ENCODE results near the gene TM4SF18.

TM4SF18 gene

GRCh38 chr3:149321640-149322039 is 11.8 kb downstream of the TM4SF18 start:
- Histone ChIP-seq H3K4me1 (ENCODE audit: control insufficient read depth, insufficient read depth, low read length) (peaks cover 6% of the 10 kb centered on the region; the same call in 1 of the 2 replicates), H3K36me3 (ENCODE audit: control insufficient read depth, insufficient read depth, low read length) (no peaks in the 10 kb centered on the region), H3K27me3 (ENCODE audit: control insufficient read depth, insufficient read depth, low read length) (no peaks in the 10 kb centered on the region), H3K27ac (ENCODE audit: low read depth, low read length) (no peak overlapping the region), H3K9ac (ENCODE audit: low read length) (no peak overlapping the region), H3K4me3 (ENCODE audit: low read depth, low read length) (no peak overlapping the region), H3K9me3 (ENCODE audit: control insufficient read depth, insufficient read depth, low read depth, low read length) (no peaks in the 10 kb centered on the region)

- Histone ChIP-seq H3K9me3 (ENCODE audit: control insufficient read depth, insufficient read depth, low read depth, low read length) (no peaks in the 10 kb centered on the region), H3K27ac (ENCODE audit: low read depth, low read length) (no peak overlapping the region), H3K27me3 (ENCODE audit: control insufficient read depth, insufficient read depth, low read length) (no peaks in the 10 kb centered on the region), H3K4me3 (ENCODE audit: low read depth, low read length) (no peak overlapping the region), H3K4me1 (ENCODE audit: control insufficient read depth, insufficient read depth, low read length) (peaks cover 6% of the 10 kb centered on the region; the same call in 1 of the 2 replicates), H3K36me3 (ENCODE audit: control insufficient read depth, insufficient read depth, low read length) (no peaks in the 10 kb centered on the region), H3K9ac (ENCODE audit: low read length) (no peak overlapping the region)
Observed at GRCh38 chr3:149321136-149321535, 12.3 kb downstream of the TM4SF18 start.

- H3K4me1 ChIP-seq (ENCODE audit: control insufficient read depth, insufficient read depth, low read length) = peaks cover 11% of the 10 kb centered on the region
- H3K9ac ChIP-seq (ENCODE audit: low read length) = no peak overlapping the region
- H3K36me3 ChIP-seq (ENCODE audit: control insufficient read depth, insufficient read depth, low read length) = no peaks in the 10 kb centered on the region
- no peaks in the 10 kb centered on the region for H3K27me3 ChIP-seq (ENCODE audit: control insufficient read depth, insufficient read depth, low read length)
- no peaks in the 10 kb centered on the region for H3K9me3 ChIP-seq (ENCODE audit: control insufficient read depth, insufficient read depth, low read depth, low read length)
- no peak overlapping the region for H3K27ac ChIP-seq (ENCODE audit: low read depth, low read length)
- H3K4me3 ChIP-seq (ENCODE audit: low read depth, low read length) = no peak overlapping the region
Observed at GRCh38 chr3:149319750-149320149, 13.7 kb downstream of the TM4SF18 start.

- Histone ChIP-seq H3K4me1 (ENCODE audit: control insufficient read depth, insufficient read depth, low read length) (peaks cover 11% of the 10 kb centered on the region), H3K4me3 (ENCODE audit: low read depth, low read length) (no peak overlapping the region), H3K9ac (ENCODE audit: low read length) (no peak overlapping the region), H3K27me3 (ENCODE audit: control insufficient read depth, insufficient read depth, low read length) (no peaks in the 10 kb centered on the region), H3K9me3 (ENCODE audit: control insufficient read depth, insufficient read depth, low read depth, low read length) (no peaks in the 10 kb centered on the region), H3K27ac (ENCODE audit: low read depth, low read length) (no peak overlapping the region), H3K36me3 (ENCODE audit: control insufficient read depth, insufficient read depth, low read length) (no peaks in the 10 kb centered on the region)
Observed at GRCh38 chr3:149317072-149317471, 16.4 kb downstream of the TM4SF18 start.

GRCh38 chr3:149316437-149316836 is 17.0 kb downstream of the TM4SF18 start:
- H3K9me3 ChIP-seq (ENCODE audit: control insufficient read depth, insufficient read depth, low read depth, low read length) = no peaks in the 10 kb centered on the region
- H3K4me3 ChIP-seq (ENCODE audit: low read depth, low read length) = no peak overlapping the region
- no peak overlapping the region for H3K9ac ChIP-seq (ENCODE audit: low read length)
- peaks cover 11% of the 10 kb centered on the region for H3K4me1 ChIP-seq (ENCODE audit: control insufficient read depth, insufficient read depth, low read length)
- H3K27me3 ChIP-seq (ENCODE audit: control insufficient read depth, insufficient read depth, low read length) = no peaks in the 10 kb centered on the region
- H3K36me3 ChIP-seq (ENCODE audit: control insufficient read depth, insufficient read depth, low read length) = no peaks in the 10 kb centered on the region
- no peak overlapping the region for H3K27ac ChIP-seq (ENCODE audit: low read depth, low read length)

GRCh38 chr3:149315694-149316093 is 17.7 kb downstream of the TM4SF18 start:
- Histone ChIP-seq H3K4me1 (ENCODE audit: control insufficient read depth, insufficient read depth, low read length) (peaks cover 11% of the 10 kb centered on the region), H3K27ac (ENCODE audit: low read depth, low read length) (no peak overlapping the region), H3K27me3 (ENCODE audit: control insufficient read depth, insufficient read depth, low read length) (no peaks in the 10 kb centered on the region), H3K9me3 (ENCODE audit: control insufficient read depth, insufficient read depth, low read depth, low read length) (no peaks in the 10 kb centered on the region), H3K9ac (ENCODE audit: low read length) (no peak overlapping the region), H3K36me3 (ENCODE audit: control insufficient read depth, insufficient read depth, low read length) (no peaks in the 10 kb centered on the region), H3K4me3 (ENCODE audit: low read depth, low read length) (no peak overlapping the region)

GRCh38 chr3:149314807-149315578 is 18.4 kb downstream of the TM4SF18 start:
- peaks cover 11% of the 10 kb centered on the region for H3K4me1 ChIP-seq (ENCODE audit: control insufficient read depth, insufficient read depth, low read length)
- no peak overlapping the region for H3K9ac ChIP-seq (ENCODE audit: low read length)
- H3K27ac ChIP-seq (ENCODE audit: low read depth, low read length) = no peak overlapping the region
- no peaks in the 10 kb centered on the region for H3K36me3 ChIP-seq (ENCODE audit: control insufficient read depth, insufficient read depth, low read length)
- no peaks in the 10 kb centered on the region for H3K27me3 ChIP-seq (ENCODE audit: control insufficient read depth, insufficient read depth, low read length)
- no peak overlapping the region for H3K4me3 ChIP-seq (ENCODE audit: low read depth, low read length)
- H3K9me3 ChIP-seq (ENCODE audit: control insufficient read depth, insufficient read depth, low read depth, low read length) = no peaks in the 10 kb centered on the region

GRCh38 chr3:149313542-149313941 is 19.9 kb downstream of the TM4SF18 start:
- Histone ChIP-seq H3K9me3 (ENCODE audit: control insufficient read depth, insufficient read depth, low read depth, low read length) (0 out of 2 replicates have a peak, but pooled peaks cover 4% of the 10 kb centered on the region), H3K4me1 (ENCODE audit: control insufficient read depth, insufficient read depth, low read length) (peaks cover 5% of the 10 kb centered on the region), H3K27ac (ENCODE audit: low read depth, low read length) (no peak overlapping the region), H3K9ac (ENCODE audit: low read length) (no peak overlapping the region), H3K27me3 (ENCODE audit: control insufficient read depth, insufficient read depth, low read length) (no peaks in the 10 kb centered on the region), H3K36me3 (ENCODE audit: control insufficient read depth, insufficient read depth, low read length) (no peaks in the 10 kb centered on the region), H3K4me3 (ENCODE audit: low read depth, low read length) (no peak overlapping the region)

GRCh38 chr3:149310796-149311534 is 22.5 kb downstream of the TM4SF18 start:
- Histone ChIP-seq H3K9me3 (ENCODE audit: control insufficient read depth, insufficient read depth, low read depth, low read length) (0 out of 2 replicates have a peak, but pooled peaks cover 4% of the 10 kb centered on the region), H3K27me3 (ENCODE audit: control insufficient read depth, insufficient read depth, low read length) (no peaks in the 10 kb centered on the region), H3K36me3 (ENCODE audit: control insufficient read depth, insufficient read depth, low read length) (no peaks in the 10 kb centered on the region), H3K4me3 (ENCODE audit: low read depth, low read length) (no peak overlapping the region), H3K4me1 (ENCODE audit: control insufficient read depth, insufficient read depth, low read length) (peaks cover 5% of the 10 kb centered on the region), H3K9ac (ENCODE audit: low read length) (no peak overlapping the region), H3K27ac (ENCODE audit: low read depth, low read length) (no peak overlapping the region)

- Histone ChIP-seq H3K4me1 (ENCODE audit: control insufficient read depth, insufficient read depth, low read length) (no peaks in the 10 kb centered on the region; the same call in 1 of the 2 replicates), H3K4me3 (ENCODE audit: low read depth, low read length) (no peak overlapping the region), H3K9me3 (ENCODE audit: control insufficient read depth, insufficient read depth, low read depth, low read length) (0 out of 2 replicates have a peak, but pooled peaks cover 4% of the 10 kb centered on the region), H3K27me3 (ENCODE audit: control insufficient read depth, insufficient read depth, low read length) (no peaks in the 10 kb centered on the region), H3K36me3 (ENCODE audit: control insufficient read depth, insufficient read depth, low read length) (no peaks in the 10 kb centered on the region), H3K9ac (ENCODE audit: low read length) (no peak overlapping the region), H3K27ac (ENCODE audit: low read depth, low read length) (no peak overlapping the region)
Observed at GRCh38 chr3:149307435-149307783, 26.0 kb downstream of the TM4SF18 start.

GRCh38 chr3:149306751-149307434 is 26.5 kb downstream of the TM4SF18 start:
- Histone ChIP-seq H3K9me3 (ENCODE audit: control insufficient read depth, insufficient read depth, low read depth, low read length) (0 out of 2 replicates have a peak, but pooled peaks cover 4% of the 10 kb centered on the region), H3K27ac (ENCODE audit: low read depth, low read length) (no peak overlapping the region)

More at GRCh38 chr3:149306751-149307434, 26.5 kb downstream of the TM4SF18 start:
- H3K27me3 ChIP-seq (ENCODE audit: control insufficient read depth, insufficient read depth, low read length) = no peaks in the 10 kb centered on the region
- no peak overlapping the region for H3K4me3 ChIP-seq (ENCODE audit: low read depth, low read length)
- H3K9ac ChIP-seq (ENCODE audit: low read length) = no peak overlapping the region
- no peaks in the 10 kb centered on the region; the same call in 1 of the 2 replicates for H3K4me1 ChIP-seq (ENCODE audit: control insufficient read depth, insufficient read depth, low read length)
- no peaks in the 10 kb centered on the region for H3K36me3 ChIP-seq (ENCODE audit: control insufficient read depth, insufficient read depth, low read length)

Data from HUES6 (cell line).